Muscle layer of duodenum (tissue), 2 donors: ENCODE results near the gene SEMA4D.

ENCODE experiments used
- H3K27ac ChIP-seq: one replicate; pipeline ENCODE4 v1.7.0; 2013; ENCODE audit warnings: mild to moderate bottlenecking, low read length
- H3K27me3 ChIP-seq: one replicate; pipeline ENCODE4 v1.7.0; 2013; ENCODE audit warnings: low read depth, mild to moderate bottlenecking, control low read depth, low read length
- H3K36me3 ChIP-seq, 2 donors: one replicate each; pipeline ENCODE4 v1.7.0; 2013; ENCODE audit warnings: low read length in 2 of 2, control low read depth in 1 of 2, mild to moderate bottlenecking in 1 of 2; ENCODE audit not compliant: insufficient read depth in 2 of 2, control insufficient read depth in 1 of 2
- H3K4me1 ChIP-seq, 2 donors: one replicate each; pipeline ENCODE4 v1.7.0; 2013; ENCODE audit warnings: low read length in 2 of 2, mild to moderate bottlenecking in 2 of 2, control low read depth in 1 of 2, moderate library complexity in 1 of 2; ENCODE audit not compliant: insufficient read depth in 2 of 2, control insufficient read depth in 1 of 2
- H3K4me3 ChIP-seq, 2 donors: one replicate each; pipeline ENCODE4 v1.7.0; 2013; ENCODE audit warnings: low read length in 2 of 2, low read depth in 1 of 2, mild to moderate bottlenecking in 1 of 2
- H3K9me3 ChIP-seq, 2 donors: one replicate each; pipeline ENCODE4 v1.7.0; 2013; ENCODE audit warnings: low read length in 2 of 2, control low read depth in 1 of 2, mild to moderate bottlenecking in 1 of 2; ENCODE audit not compliant: control insufficient read depth in 1 of 2
- donor health status: healthy.

The SEMA4D gene

GRCh38 chr9:89528131-89528530 lies 30.2 kb upstream of the SEMA4D start:
- H3K4me1 ChIP-seq = peaks cover 0 to 7% of the 10 kb centered on the region in 2 donors
- no peak overlapping the region for H3K27ac ChIP-seq
- no peak overlapping the region for H3K4me3 ChIP-seq
- no peaks in the 10 kb centered on the region for H3K27me3 ChIP-seq
- H3K36me3 ChIP-seq = no peaks in the 10 kb centered on the region
- H3K9me3 ChIP-seq = no peaks in the 10 kb centered on the region

- no peak overlapping the region for H3K27ac ChIP-seq
- H3K4me1 ChIP-seq = no peaks in the 10 kb centered on the region
- no peaks in the 10 kb centered on the region for H3K27me3 ChIP-seq
- H3K36me3 ChIP-seq = no peaks in the 10 kb centered on the region
- H3K4me3 ChIP-seq = no peak overlapping the region
- H3K9me3 ChIP-seq = no peaks in the 10 kb centered on the region
Measured at GRCh38 chr9:89527084-89527483, 29.2 kb upstream of the SEMA4D start.

GRCh38 chr9:89526667-89527066 lies 28.8 kb upstream of the SEMA4D start:
- Histone ChIP-seq H3K4me1 (no peaks in the 10 kb centered on the region), H3K4me3 (no peak overlapping the region), H3K36me3 (no peaks in the 10 kb centered on the region), H3K27ac (no peak overlapping the region), H3K9me3 (no peaks in the 10 kb centered on the region), H3K27me3 (no peaks in the 10 kb centered on the region)

GRCh38 chr9:89525446-89526374 lies 27.8 kb upstream of the SEMA4D start:
- H3K4me1 ChIP-seq = no peaks in the 10 kb centered on the region
- H3K36me3 ChIP-seq = no peaks in the 10 kb centered on the region
- no peaks in the 10 kb centered on the region for H3K27me3 ChIP-seq
- no peaks in the 10 kb centered on the region for H3K9me3 ChIP-seq
- no peak overlapping the region for H3K4me3 ChIP-seq
- no peak overlapping the region for H3K27ac ChIP-seq

- Histone ChIP-seq H3K27ac (no peak overlapping the region), H3K36me3 (no peaks in the 10 kb centered on the region), H3K4me3 (no peak overlapping the region), H3K4me1 (peaks cover 0 to 1% of the 10 kb centered on the region in 2 donors), H3K9me3 (no peaks in the 10 kb centered on the region), H3K27me3 (no peaks in the 10 kb centered on the region)
Measured at GRCh38 chr9:89524963-89525362, 27.1 kb upstream of the SEMA4D start.

- Histone ChIP-seq H3K4me1 (peaks cover 0 to 10% of the 10 kb centered on the region in 2 donors), H3K4me3 (no peak overlapping the region), H3K9me3 (no peaks in the 10 kb centered on the region), H3K36me3 (no peaks in the 10 kb centered on the region), H3K27ac (no peak overlapping the region), H3K27me3 (no peaks in the 10 kb centered on the region)
Measured at GRCh38 chr9:89523948-89524347, 26.0 kb upstream of the SEMA4D start.

GRCh38 chr9:89522959-89523285 lies 25.0 kb upstream of the SEMA4D start:
- no peak overlapping the region for H3K27ac ChIP-seq
- peaks cover 3 to 10% of the 10 kb centered on the region in 2 donors for H3K4me1 ChIP-seq
- no peaks in the 10 kb centered on the region for H3K27me3 ChIP-seq
- H3K9me3 ChIP-seq = no peaks in the 10 kb centered on the region
- H3K36me3 ChIP-seq = no peaks in the 10 kb centered on the region
- no peak overlapping the region for H3K4me3 ChIP-seq

GRCh38 chr9:89522261-89522958 lies 24.5 kb upstream of the SEMA4D start:
- Histone ChIP-seq H3K36me3 (no peaks in the 10 kb centered on the region), H3K27ac (no peak overlapping the region), H3K4me1 (peaks cover 3 to 10% of the 10 kb centered on the region in 2 donors), H3K9me3 (no peaks in the 10 kb centered on the region), H3K27me3 (no peaks in the 10 kb centered on the region), H3K4me3 (no peak overlapping the region)

GRCh38 chr9:89519366-89519805 lies 21.5 kb upstream of the SEMA4D start:
- Histone ChIP-seq H3K4me1 (peaks cover 3 to 10% of the 10 kb centered on the region in 2 donors), H3K36me3 (no peaks in the 10 kb centered on the region), H3K9me3 (no peaks in the 10 kb centered on the region), H3K27ac (no peak overlapping the region), H3K4me3 (no peak overlapping the region), H3K27me3 (no peaks in the 10 kb centered on the region)

- Histone ChIP-seq H3K27me3 (no peaks in the 10 kb centered on the region), H3K4me1 (peaks cover 3 to 10% of the 10 kb centered on the region in 2 donors), H3K4me3 (no peak overlapping the region), H3K9me3 (no peaks in the 10 kb centered on the region), H3K27ac (no peak overlapping the region), H3K36me3 (no peaks in the 10 kb centered on the region)
Measured at GRCh38 chr9:89518466-89519365, 20.8 kb upstream of the SEMA4D start.

GRCh38 chr9:89515416-89515815 lies 17.5 kb upstream of the SEMA4D start:
- no peaks in the 10 kb centered on the region for H3K36me3 ChIP-seq
- no peaks in the 10 kb centered on the region for H3K27me3 ChIP-seq
- H3K4me3 ChIP-seq = no peak overlapping the region
- H3K9me3 ChIP-seq = no peaks in the 10 kb centered on the region
- H3K4me1 ChIP-seq = peaks cover 3 to 10% of the 10 kb centered on the region in 2 donors
- no peak overlapping the region for H3K27ac ChIP-seq
